A549 (cell line): ENCODE data around the gene PMS1. TPM values are rescaled to one million over a fixed set of nuclear protein-coding genes. Genes with fewer than 3 reads are reported as not detected.
A peak's percentile ranks its signal among the peaks of the same experiment; 100 is the strongest.

ENCODE experiments used
- ATAC-seq, 2 experiments: fragments of 200-7000 bp in 1 of 2; fragments of >200 bp in 1 of 2; cut with Nextera tagmentation in 1 of 2; cut with Tn5 transposase in 1 of 2; 3 replicates each; pipeline versions ENCODE4 v1.8.0 to v1.9.1; 2018 to 2020; ENCODE audit warnings: mild to moderate bottlenecking in 1 of 2, moderate library complexity in 1 of 2
- CTCF ChIA-PET: fragments of 300-600 bp; sonication (Branson Sonifier 250); formaldehyde crosslinking; extraction: SDS; loops from one replicate; lab custom pipeline; 2021; ENCODE audit warnings: antibody characterized with exemption, inconsistent platforms; lab: Yijun Ruan, JAX
- POLR2A ChIA-PET: fragments of 350-600 bp; formaldehyde crosslinking; extraction: SDS; loops from one replicate; lab custom pipeline; 2021; ENCODE audit warnings: antibody characterized with exemption, inconsistent platforms; lab: Yijun Ruan, JAX
- DNase-seq, 2 experiments: peaks; one replicate each; pipeline versions ENCODE4 v3.0.0 to v3.0.0-alpha.2; 2011 to 2016; ENCODE audit warnings: low read depth in 1 of 2, low spot score in 1 of 2
- FAIRE-seq: peaks from 2 replicates; lab custom pipeline; 2011; peaks lifted over from hg19 to GRCh38; lab: Jason Lieb, UNC
- H3K27ac ChIP-seq, 2 experiments: fragments of >200 bp; sonication (Bioruptor Twin); formaldehyde crosslinking; 3 replicates each; pipeline ENCODE4 v1.5.1; 2016 to 2017
- H3K4me1 ChIP-seq: fragments of >200 bp; sonication (Bioruptor Twin); formaldehyde crosslinking; 3 replicates; pipeline ENCODE4 v1.6.1; 2016
- H3K4me2 ChIP-seq: fragments of >200 bp; sonication (Bioruptor Twin); formaldehyde crosslinking; 3 replicates; pipeline ENCODE4 v1.6.1; 2016
- H3K4me3 ChIP-seq: fragments of >200 bp; sonication (Bioruptor Twin); formaldehyde crosslinking; 3 replicates; pipeline ENCODE4 v1.5.1; 2016
- H3K9me3 ChIP-seq: fragments of >200 bp; sonication (Bioruptor Twin); formaldehyde crosslinking; 3 replicates; pipeline ENCODE4 v1.6.1; 2016
- BHLHE40 ChIP-seq: IDR thresholded peaks from 2 replicates; pipeline ENCODE4 v1.6.1; 2012; ENCODE audit warnings: low read depth, low read length, inconsistent platforms
- GATA3 ChIP-seq: IDR thresholded peaks from 2 replicates; pipeline ENCODE4 v1.6.1; 2012; ENCODE audit warnings: borderline replicate concordance
- JUN ChIP-seq, 2 experiments: fragments of >200 bp; sonication (Bioruptor Twin); formaldehyde crosslinking; IDR thresholded peaks; 2 replicates in 1 of 2; 3 replicates in 1 of 2; pipeline ENCODE4 v1.6.1; 2016 to 2017
- MAFK ChIP-seq: fragments of 450-650 bp; IDR thresholded peaks from 2 replicates; pipeline ENCODE4 v1.6.1; 2014; ENCODE audit not compliant: partially characterized antibody
- POLR2A ChIP-seq: IDR thresholded peaks from 2 replicates; pipeline ENCODE4 v1.6.1; 2012; ENCODE audit warnings: mild to moderate bottlenecking, low read length
- POLR2AphosphoS2 ChIP-seq: conservative IDR thresholded peaks from 2 replicates; pipeline ENCODE4 v1.6.1; 2012; ENCODE audit warnings: low read length, improper control_type of control experiment, inconsistent platforms
- RNF2 ChIP-seq: fragments of 200-600 bp; sonication (generic); IDR thresholded peaks from 2 replicates; pipeline ENCODE4 v1.6.1; 2016; ENCODE audit warnings: low read depth, mild to moderate bottlenecking, antibody characterized with exemption, moderate library complexity, borderline replicate concordance
- ZSCAN20 ChIP-seq: fragments of 250-450 bp; sonication (Bioruptor Pico); IDR thresholded peaks from 2 replicates; pipeline ENCODE4 v1.8.0; 2022; ENCODE audit warnings: mild to moderate bottlenecking, moderate library complexity
- WGBS: methylation state at CpG from one replicate; pipeline ENCODE4 v1.1.6; 2017; ENCODE audit errors: missing lambda C conversion rate; 5-methylcytosine and 5-hydroxymethylcytosine counted together
- polyA plus RNA-seq, 4 experiments: library from polyadenylated mRNA; depleted of rRNA in 3 of 4; stranded (reverse); fragments of >200 nt; fragmentation: RNase III in 1 of 4; extraction: RNeasy Plus Mini Kit Qiagen cat#74134 plus additional on column Dnase treatment in 1 of 4; gene quantifications; 2 replicates in 3 of 4; 3 replicates in 1 of 4; pipeline ENCODE4 v1.2.3, GENCODE V29; 2011 to 2017
- TF ChIP-seq, protein P1 (sequence below): fragments of 200-600 bp; sonication (generic); IDR thresholded peaks from 2 replicates; pipeline ENCODE4 v1.6.1; 2016; ENCODE audit warnings: antibody characterized with exemption, mild to moderate bottlenecking, moderate library complexity

PMS1 gene
- polyA plus RNA-seq, 2 of the 4 experiments (the other 2 are of a cell fraction): 16.1 to 28.9 TPM

DNA sequence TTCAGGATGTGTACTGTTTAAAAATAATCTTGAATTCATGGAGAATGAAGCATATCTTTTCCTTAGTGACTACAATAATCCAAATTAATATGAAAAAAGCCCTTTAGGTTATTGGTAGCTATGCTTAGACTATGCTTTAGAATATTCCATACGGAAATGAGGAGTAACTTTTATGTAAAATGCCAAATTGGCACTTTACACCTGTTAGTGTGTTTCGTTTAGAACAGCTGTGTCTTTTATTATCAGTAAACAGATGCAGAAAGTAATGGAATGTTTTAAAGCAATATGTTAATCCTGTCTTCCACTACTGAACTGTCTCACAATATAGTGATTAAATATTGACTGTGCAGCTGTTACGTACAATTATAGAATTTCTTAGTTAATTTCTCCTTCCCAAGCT lies 129.6 kb downstream of the PMS1 start:
- 70% methylated on average over 3 of the region's 3 CpGs for WGBS
- Histone ChIP-seq H3K27ac (no peak overlapping the region), H3K9me3 (no peaks in the 10 kb centered on the region), H3K4me2 (no peak overlapping the region), H3K4me1 (no peaks in the 10 kb centered on the region), H3K4me3 (no peak overlapping the region)
- DNase-seq (no peak), FAIRE-seq (no peak), ATAC-seq (no peak)
- peak; percentile 31 for TF ChIP-seq MAFK
- TF ChIP-seq BHLHE40: no peak
- ChIA-PET POLR2A (no interaction called here), CTCF (interaction anchor here (0.6 kb wide), 1 partner anchor 17 kb away, joined by 3 read pairs; no protein-coding TSS in a partner anchor)

DNA sequence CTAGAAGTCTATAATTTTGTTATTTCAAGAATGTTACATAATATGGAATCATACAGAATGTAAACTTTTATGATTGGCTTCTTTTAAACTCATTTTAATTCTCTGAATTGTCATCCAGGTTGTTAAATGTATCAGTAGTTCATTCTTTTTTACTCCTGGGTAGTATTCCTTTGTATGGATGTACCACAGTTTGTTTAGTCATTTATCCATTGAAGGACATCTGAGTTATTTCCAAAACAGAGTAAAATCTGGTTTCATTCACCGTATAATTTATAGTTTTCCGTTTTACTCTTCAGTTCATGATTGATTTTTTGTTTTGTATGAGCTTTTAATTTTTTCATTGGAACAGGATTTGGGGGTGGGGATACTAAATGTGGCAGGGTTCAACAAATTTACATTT lies 132.4 kb downstream of the PMS1 start:
- Histone ChIP-seq H3K9me3 (no peaks in the 10 kb centered on the region), H3K4me2 (no peak overlapping the region), H3K4me1 (no peaks in the 10 kb centered on the region), H3K27ac (no peak overlapping the region), H3K4me3 (no peak overlapping the region)
- TF ChIP-seq GATA3 (no peak), POLR2AphosphoS2 (no peak), POLR2A (no peak), RNF2 (no peak), JUN (IDR thresholded peaks at IDR 0.05) (no peak), ZSCAN20 (no peak)
- TF ChIP-seq, protein P1, sequence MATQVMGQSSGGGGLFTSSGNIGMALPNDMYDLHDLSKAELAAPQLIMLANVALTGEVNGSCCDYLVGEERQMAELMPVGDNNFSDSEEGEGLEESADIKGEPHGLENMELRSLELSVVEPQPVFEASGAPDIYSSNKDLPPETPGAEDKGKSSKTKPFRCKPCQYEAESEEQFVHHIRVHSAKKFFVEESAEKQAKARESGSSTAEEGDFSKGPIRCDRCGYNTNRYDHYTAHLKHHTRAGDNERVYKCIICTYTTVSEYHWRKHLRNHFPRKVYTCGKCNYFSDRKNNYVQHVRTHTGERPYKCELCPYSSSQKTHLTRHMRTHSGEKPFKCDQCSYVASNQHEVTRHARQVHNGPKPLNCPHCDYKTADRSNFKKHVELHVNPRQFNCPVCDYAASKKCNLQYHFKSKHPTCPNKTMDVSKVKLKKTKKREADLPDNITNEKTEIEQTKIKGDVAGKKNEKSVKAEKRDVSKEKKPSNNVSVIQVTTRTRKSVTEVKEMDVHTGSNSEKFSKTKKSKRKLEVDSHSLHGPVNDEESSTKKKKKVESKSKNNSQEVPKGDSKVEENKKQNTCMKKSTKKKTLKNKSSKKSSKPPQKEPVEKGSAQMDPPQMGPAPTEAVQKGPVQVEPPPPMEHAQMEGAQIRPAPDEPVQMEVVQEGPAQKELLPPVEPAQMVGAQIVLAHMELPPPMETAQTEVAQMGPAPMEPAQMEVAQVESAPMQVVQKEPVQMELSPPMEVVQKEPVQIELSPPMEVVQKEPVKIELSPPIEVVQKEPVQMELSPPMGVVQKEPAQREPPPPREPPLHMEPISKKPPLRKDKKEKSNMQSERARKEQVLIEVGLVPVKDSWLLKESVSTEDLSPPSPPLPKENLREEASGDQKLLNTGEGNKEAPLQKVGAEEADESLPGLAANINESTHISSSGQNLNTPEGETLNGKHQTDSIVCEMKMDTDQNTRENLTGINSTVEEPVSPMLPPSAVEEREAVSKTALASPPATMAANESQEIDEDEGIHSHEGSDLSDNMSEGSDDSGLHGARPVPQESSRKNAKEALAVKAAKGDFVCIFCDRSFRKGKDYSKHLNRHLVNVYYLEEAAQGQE: no peak
- POLR2A ChIA-PET: interaction anchor here (0.6 kb wide), 1 partner anchor 51 kb away, joined by 3 read pairs; no protein-coding TSS in a partner anchor
- no peak for ATAC-seq
- FAIRE-seq: no peak
- CTCF ChIA-PET: no interaction called here
- 86% methylated on average over 2 of the region's 2 CpGs for WGBS
- DNase-seq: no peak

Other genes starting within 250 kb of the PMS1 start
- gene SLC40A1, start 203.7 kb upstream of the PMS1 start, polyA plus RNA-seq (2011; rRNA removed): 12.3 and 25.0 TPM in 2 replicates
- gene SLC40A1, start 203.7 kb upstream of the PMS1 start, polyA plus RNA-seq (2017; fragmentation: RNase III; extraction: RNeasy Plus Mini Kit Qiagen cat#74134 plus additional on column Dnase treatment): 6.8 to 9.2 TPM (median 8.2 TPM) in 3 replicates
- gene ASNSD1, start 123.0 kb upstream of the PMS1 start, polyA plus RNA-seq (2011; rRNA removed): 47.7 and 69.0 TPM in 2 replicates
- 45.9 to 52.1 TPM (median 47.9 TPM) in 3 replicates for gene ASNSD1, start 123.0 kb upstream of the PMS1 start, polyA plus RNA-seq (2017; fragmentation: RNase III; extraction: RNeasy Plus Mini Kit Qiagen cat#74134 plus additional on column Dnase treatment)
- 3.1 and 4.8 TPM in 2 replicates for gene ANKAR, start 109.8 kb upstream of the PMS1 start, polyA plus RNA-seq (2011; rRNA removed)
- 1.7 to 2.3 TPM (median 2.2 TPM) in 3 replicates for gene ANKAR, start 109.8 kb upstream of the PMS1 start, polyA plus RNA-seq (2017; fragmentation: RNase III; extraction: RNeasy Plus Mini Kit Qiagen cat#74134 plus additional on column Dnase treatment)
- gene OSGEPL1, start 21.7 kb upstream of the PMS1 start, polyA plus RNA-seq (2011; rRNA removed): 13.3 and 14.4 TPM in 2 replicates
- gene OSGEPL1, start 21.7 kb upstream of the PMS1 start, polyA plus RNA-seq (2017; fragmentation: RNase III; extraction: RNeasy Plus Mini Kit Qiagen cat#74134 plus additional on column Dnase treatment): 8.2 to 9.0 TPM (median 8.6 TPM) in 3 replicates
- gene ORMDL1, start 111 bp upstream of the PMS1 start, polyA plus RNA-seq (2011; rRNA removed): 100 and 106 TPM in 2 replicates
- 50.3 to 53.1 TPM (median 51.5 TPM) in 3 replicates for gene ORMDL1, start 111 bp upstream of the PMS1 start, polyA plus RNA-seq (2017; fragmentation: RNase III; extraction: RNeasy Plus Mini Kit Qiagen cat#74134 plus additional on column Dnase treatment)